Glutamatergic neuron (in vitro differentiated cells): ENCODE results near the gene CBY1. TPM values are rescaled to one million over a fixed set of nuclear protein-coding genes. Genes with fewer than 3 reads are reported as not detected.

Source experiments
- DNase-seq: peaks from one replicate; pipeline ENCODE4 v3.0.0; 2022
- H3K27ac Mint-ChIP-seq: one replicate; pipeline ENCODE4 v1.8.0; 2020; ENCODE audit warnings: mild to moderate bottlenecking, mixed read lengths, inconsistent platforms; ENCODE audit not compliant: unreplicated experiment
- H3K27me3 Mint-ChIP-seq: one replicate; pipeline ENCODE4 v1.8.0; 2020; ENCODE audit warnings: mild to moderate bottlenecking, moderate library complexity, mixed read lengths, inconsistent platforms; ENCODE audit not compliant: unreplicated experiment
- H3K36me3 Mint-ChIP-seq: one replicate; pipeline ENCODE4 v1.8.0; 2020; ENCODE audit warnings: mild to moderate bottlenecking, mixed read lengths, inconsistent platforms; ENCODE audit not compliant: unreplicated experiment
- H3K4me1 Mint-ChIP-seq: one replicate; pipeline ENCODE4 v1.8.0; 2020; ENCODE audit warnings: mild to moderate bottlenecking, low read depth, mixed read lengths, inconsistent platforms; ENCODE audit not compliant: unreplicated experiment
- H3K4me3 Mint-ChIP-seq: one replicate; pipeline ENCODE4 v1.8.0; 2020; ENCODE audit warnings: mild to moderate bottlenecking, mixed read lengths, inconsistent platforms; ENCODE audit not compliant: unreplicated experiment
- H3K9me3 Mint-ChIP-seq: one replicate; pipeline ENCODE4 v1.8.0; 2020; ENCODE audit warnings: mild to moderate bottlenecking, moderate library complexity, mixed read lengths, inconsistent platforms; ENCODE audit not compliant: unreplicated experiment
- CTCF ChIP-seq: fragments of 200-600 bp; sonication (generic); IDR thresholded peaks from one replicate; pipeline ENCODE4 v1.5.0; 2021; ENCODE audit not compliant: partially characterized antibody, unreplicated experiment
- long read RNA-seq: library from polyadenylated mRNA; unstranded; transcript quantifications from one replicate; pipeline ENCODE4 v2.0.0, GENCODE V29; 2020; ENCODE audit not compliant: unreplicated experiment
- total RNA-seq: library from RNA; stranded (reverse); fragmentation: NEBNext Ultra II Directional; extraction: Animal tissue kit (Norgen Biotek cat#: 25700); gene quantifications from one replicate; pipeline ENCODE4 v1.2.1, GENCODE V29; 2021; ENCODE audit not compliant: unreplicated experiment

CBY1 gene
- total RNA-seq, result 34.9 TPM
- long read RNA-seq, partial matches to known transcripts, result 0 of 12 reads
- long read RNA-seq, other reads (novel, unspliced or antisense), result 8 of 12 reads

GRCh38 chr22:38656256-38657044, at the start of gene CBY1, which contains the start of gene FAM227A:
TSS of gene CBY1 (plus strand) at chr22:38656638. CDS start at chr22:38668055, 11,417 bp downstream.
TSS of gene FAM227A (minus strand) at chr22:38656392. CDS start at chr22:38650168, 6,224 bp downstream.
- peaks cover 4% of the 10 kb centered on the region for H3K36me3 Mint-ChIP-seq
- no peaks in the 10 kb centered on the region for H3K27me3 Mint-ChIP-seq
- H3K4me1 Mint-ChIP-seq, result peaks cover 4% of the 10 kb centered on the region
- H3K4me3 Mint-ChIP-seq, result peak within 1 kb of the TSS; percentile 91
- peak within 1 kb of the TSS; percentile 99 for H3K27ac Mint-ChIP-seq
- DNase-seq, result peak; percentile 89
- H3K9me3 Mint-ChIP-seq, result peaks cover 9% of the 10 kb centered on the region
- TF ChIP-seq CTCF, result no peak

GRCh38 chr22:38607680-38608079, 48.8 kb upstream of the CBY1 start:
- Mint-ChIP-seq H3K9me3 (no peaks in the 10 kb centered on the region), H3K27ac (no peak overlapping the region), H3K4me3 (no peak overlapping the region), H3K4me1 (peaks cover 3% of the 10 kb centered on the region), H3K36me3 (no peaks in the 10 kb centered on the region), H3K27me3 (no peaks in the 10 kb centered on the region)
- TF ChIP-seq CTCF, result no peak
- DNase-seq, result no peak

- H3K36me3 Mint-ChIP-seq, result no peaks in the 10 kb centered on the region
- DNase-seq, result no peak
- H3K27ac Mint-ChIP-seq, result no peak overlapping the region
- H3K4me3 Mint-ChIP-seq, result no peak overlapping the region
- TF ChIP-seq CTCF, result no peak
- peaks cover 3% of the 10 kb centered on the region for H3K4me1 Mint-ChIP-seq
- no peaks in the 10 kb centered on the region for H3K27me3 Mint-ChIP-seq
- H3K9me3 Mint-ChIP-seq, result no peaks in the 10 kb centered on the region
These were observed 47.3 kb upstream of the CBY1 start for GRCh38 chr22:38608992-38609750.

- H3K4me3 Mint-ChIP-seq, result no peak overlapping the region
These were observed 46.2 kb upstream of the CBY1 start for GRCh38 chr22:38610234-38610633.

More at GRCh38 chr22:38610234-38610633, 46.2 kb upstream of the CBY1 start:
- no peaks in the 10 kb centered on the region for H3K27me3 Mint-ChIP-seq
- no peaks in the 10 kb centered on the region for H3K9me3 Mint-ChIP-seq
- H3K36me3 Mint-ChIP-seq, result peaks cover 2% of the 10 kb centered on the region
- no peak for TF ChIP-seq CTCF
- no peak for DNase-seq
- H3K4me1 Mint-ChIP-seq, result peaks cover 9% of the 10 kb centered on the region
- no peak overlapping the region for H3K27ac Mint-ChIP-seq
